OCI-LY1 (cell line): ENCODE measurements around the gene BMPR1A.

Experiments used
- H2AFZ ChIP-seq: fragments of 200-600 bp; sonication (generic), shearing (Covaris generic); 2 replicates; pipeline ENCODE4 v1.6.0; 2014; ENCODE audit warnings: antibody characterized with exemption, mild to moderate bottlenecking, low read length
- H3F3A ChIP-seq: fragments of 200-600 bp; sonication (generic), shearing (Covaris generic); 2 replicates; pipeline ENCODE4 v1.6.0; 2014; ENCODE audit warnings: mild to moderate bottlenecking, antibody characterized with exemption, low read length, moderate library complexity; ENCODE audit not compliant: insufficient read depth
- H3K27ac ChIP-seq: fragments of 200-600 bp; sonication (generic); 2 replicates; pipeline ENCODE4 v1.5.1; 2014; ENCODE audit warnings: low read length, mixed run types, mild to moderate bottlenecking, low read depth; ENCODE audit not compliant: poor library complexity, severe bottlenecking
- H3K27me3 ChIP-seq: fragments of 200-600 bp; sonication (generic); 2 replicates; pipeline ENCODE4 v1.6.0; 2014; ENCODE audit warnings: antibody characterized with exemption, mild to moderate bottlenecking, low read length, moderate library complexity; ENCODE audit not compliant: insufficient read depth
- H3K36me3 ChIP-seq: fragments of 200-600 bp; sonication (generic); 2 replicates; pipeline ENCODE4 v1.6.1; 2014; ENCODE audit warnings: mild to moderate bottlenecking, antibody characterized with exemption, low read length, moderate library complexity, mixed read lengths; ENCODE audit not compliant: insufficient read depth
- H3K4me1 ChIP-seq: fragments of 200-600 bp; sonication (generic); 2 replicates; pipeline ENCODE4 v1.5.1; 2014; ENCODE audit warnings: mild to moderate bottlenecking, low read length, moderate library complexity; ENCODE audit not compliant: insufficient read depth, severe bottlenecking
- H3K4me2 ChIP-seq: fragments of 200-600 bp; sonication (generic), shearing (Covaris generic); 2 replicates; pipeline ENCODE4 v1.6.1; 2014; ENCODE audit warnings: low read length
- H3K4me3 ChIP-seq: fragments of 200-600 bp; sonication (generic); 2 replicates; pipeline ENCODE4 v1.5.1; 2014; ENCODE audit warnings: low read length, low read depth, mild to moderate bottlenecking, mixed read lengths; ENCODE audit not compliant: poor library complexity, severe bottlenecking
- H3K79me2 ChIP-seq: fragments of 200-600 bp; shearing (Covaris generic); 2 replicates; pipeline ENCODE4 v1.6.1; 2016; ENCODE audit warnings: mixed run types, low read length, mixed read lengths; ENCODE audit not compliant: insufficient read depth
- H3K9ac ChIP-seq: fragments of 200-600 bp; sonication (generic), shearing (Covaris generic); 2 replicates; pipeline ENCODE4 v1.6.1; 2014; ENCODE audit warnings: mild to moderate bottlenecking, low read length, mixed read lengths
- H3K9me2 ChIP-seq: fragments of 200-600 bp; sonication (generic), shearing (Covaris generic); 2 replicates; pipeline ENCODE4 v1.6.1; 2014; ENCODE audit warnings: low read depth, mild to moderate bottlenecking, low read length, mixed read lengths
- H3K9me3 ChIP-seq: fragments of 200-600 bp; shearing (Covaris generic); 2 replicates; pipeline ENCODE4 v1.6.1; 2014; ENCODE audit warnings: low read length, mixed read lengths
- H4K20me1 ChIP-seq: fragments of 200-600 bp; sonication (generic), shearing (Covaris generic); 2 replicates; pipeline ENCODE4 v1.6.0; 2016; ENCODE audit warnings: mild to moderate bottlenecking, low read length; ENCODE audit not compliant: insufficient read depth
- CTCF ChIP-seq: fragments of 200-600 bp; sonication (generic), shearing (Covaris generic); IDR thresholded peaks from 2 replicates; pipeline ENCODE4 v1.5.1; 2017; ENCODE audit warnings: mild to moderate bottlenecking, antibody characterized with exemption, low read length, moderate library complexity, mixed read lengths
- EZH2 ChIP-seq: fragments of 200-600 bp; sonication (generic), shearing (Covaris generic); IDR thresholded peaks from 2 replicates; pipeline ENCODE4 v1.8.0; 2017; ENCODE audit warnings: borderline replicate concordance, mixed run types, mild to moderate bottlenecking, antibody characterized with exemption, low read length, moderate library complexity, mixed read lengths

Gene BMPR1A

GRCh38 chr10:86956195-86956847, 199.9 kb downstream of the BMPR1A start:
- no peaks in the 10 kb centered on the region for H3K79me2 ChIP-seq
- no peak overlapping the region for H3K4me2 ChIP-seq
- H3K4me1 ChIP-seq: peaks cover 6% of the 10 kb centered on the region
- no peaks in the 10 kb centered on the region for H4K20me1 ChIP-seq
- H3K36me3 ChIP-seq: no peaks in the 10 kb centered on the region; the same call in 1 of the 2 replicates
- no peaks in the 10 kb centered on the region for H3F3A ChIP-seq
- H3K27ac ChIP-seq: no peak overlapping the region
- no peak overlapping the region for H3K4me3 ChIP-seq
- no peaks in the 10 kb centered on the region; the same call in 1 of the 2 replicates for H3K27me3 ChIP-seq
- TF ChIP-seq EZH2 (no peak), CTCF (no peak)
- no peaks in the 10 kb centered on the region for H3K9me3 ChIP-seq
- H3K9me2 ChIP-seq: no peaks in the 10 kb centered on the region
- H2AFZ ChIP-seq: no peak overlapping the region
- no peak overlapping the region for H3K9ac ChIP-seq

- Histone ChIP-seq H3K27me3 (no peaks in the 10 kb centered on the region; the same call in 1 of the 2 replicates), H3K36me3 (no peaks in the 10 kb centered on the region; the same call in 1 of the 2 replicates), H3K4me2 (no peak overlapping the region), H3F3A (no peaks in the 10 kb centered on the region), H3K79me2 (no peaks in the 10 kb centered on the region), H3K9ac (no peak overlapping the region), H3K9me2 (no peaks in the 10 kb centered on the region), H3K9me3 (no peaks in the 10 kb centered on the region), H3K27ac (no peak overlapping the region), H4K20me1 (no peaks in the 10 kb centered on the region), H3K4me1 (peaks cover 6% of the 10 kb centered on the region), H2AFZ (no peak overlapping the region), H3K4me3 (no peak overlapping the region)
- no peak for TF ChIP-seq CTCF
- TF ChIP-seq EZH2: no peak
These were observed 200.5 kb downstream of the BMPR1A start for GRCh38 chr10:86956848-86957448.

GRCh38 chr10:86957471-86958115, 201.2 kb downstream of the BMPR1A start, which contains the start of gene MMRN2:
MMRN2 (minus strand) TSS chr10:86957615; CDS start chr10:86957541, 74 bp downstream.
- Histone ChIP-seq H3F3A (no peaks in the 10 kb centered on the region), H3K4me3 (no peak within 1 kb of the TSS), H2AFZ (no peak within 1 kb of the TSS), H3K9ac (no peak within 1 kb of the TSS), H3K9me2 (no peaks in the 10 kb centered on the region), H3K4me1 (peaks cover 6% of the 10 kb centered on the region), H3K27ac (no peak within 1 kb of the TSS), H3K79me2 (no peaks in the 10 kb centered on the region), H3K9me3 (no peaks in the 10 kb centered on the region), H3K4me2 (no peak within 1 kb of the TSS), H3K36me3 (no peaks in the 10 kb centered on the region), H3K27me3 (no peaks in the 10 kb centered on the region), H4K20me1 (no peaks in the 10 kb centered on the region)
- TF ChIP-seq CTCF (no peak), EZH2 (no peak)
